ENCODE measurements around the gene UCMA.

DNA sequence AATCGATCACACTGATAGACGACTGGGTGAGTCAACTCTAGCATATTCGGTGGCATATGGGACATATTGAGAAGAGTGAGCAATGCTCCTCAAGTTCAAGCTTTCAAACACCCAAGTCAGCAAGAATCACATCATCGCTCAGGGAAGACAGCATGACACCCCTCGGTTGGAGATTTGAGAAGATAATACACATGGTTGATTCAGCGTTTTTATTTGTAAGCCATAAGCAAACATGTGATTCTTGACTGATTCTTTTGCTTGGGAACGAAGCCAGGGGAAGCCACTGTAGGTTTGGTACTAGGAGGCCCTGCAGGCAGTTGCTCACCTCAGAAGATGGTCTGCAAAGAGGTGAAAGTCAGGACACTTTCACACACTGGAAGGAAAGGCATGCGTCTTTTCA is 12.6 kb downstream of the UCMA start:
- TF ChIP-seq POLR2A (IDR thresholded peaks at IDR 0.05; ENCODE audit: low read depth, low read length) (no peak), POLR2AphosphoS5 (IDR thresholded peaks at IDR 0.05; ENCODE audit: low read depth, low read length) (no peak), PAX5 (IDR thresholded peaks at IDR 0.05; ENCODE audit: insufficient read depth, low read length, severe bottlenecking) (no peak), SPI1 (IDR thresholded peaks at IDR 0.05; ENCODE audit: low read depth, low read length) (no peak), TAF1 (IDR thresholded peaks at IDR 0.05; ENCODE audit: low read depth, low read length) (no peak)

Data from GM12891 (cell line).